Measurements from ENCODE around the gene SEMA3F.

Gene SEMA3F

DNA sequence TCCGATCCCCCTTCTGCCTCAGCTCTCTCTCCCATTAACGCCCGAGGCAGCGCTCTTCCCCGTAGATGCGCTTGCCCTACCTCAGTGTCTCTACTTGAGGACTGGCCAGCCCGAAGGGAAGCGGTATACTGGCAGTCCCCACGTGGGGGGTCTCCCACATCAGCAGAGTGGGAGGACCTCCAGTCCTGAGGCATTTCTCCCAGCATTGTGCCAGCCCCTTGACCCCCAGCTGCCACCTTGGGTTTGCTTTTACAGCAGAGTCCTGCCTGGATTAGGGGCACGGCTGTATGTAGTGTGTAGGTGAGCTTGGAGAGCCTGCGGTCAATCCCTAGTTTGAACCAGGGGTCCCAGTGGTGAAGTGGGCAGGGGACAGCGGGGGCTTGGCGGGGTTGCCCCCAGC lies 767 bp downstream of the SEMA3F start:
- no peak for DNase-seq (ENCODE audit: low spot score)

DNA sequence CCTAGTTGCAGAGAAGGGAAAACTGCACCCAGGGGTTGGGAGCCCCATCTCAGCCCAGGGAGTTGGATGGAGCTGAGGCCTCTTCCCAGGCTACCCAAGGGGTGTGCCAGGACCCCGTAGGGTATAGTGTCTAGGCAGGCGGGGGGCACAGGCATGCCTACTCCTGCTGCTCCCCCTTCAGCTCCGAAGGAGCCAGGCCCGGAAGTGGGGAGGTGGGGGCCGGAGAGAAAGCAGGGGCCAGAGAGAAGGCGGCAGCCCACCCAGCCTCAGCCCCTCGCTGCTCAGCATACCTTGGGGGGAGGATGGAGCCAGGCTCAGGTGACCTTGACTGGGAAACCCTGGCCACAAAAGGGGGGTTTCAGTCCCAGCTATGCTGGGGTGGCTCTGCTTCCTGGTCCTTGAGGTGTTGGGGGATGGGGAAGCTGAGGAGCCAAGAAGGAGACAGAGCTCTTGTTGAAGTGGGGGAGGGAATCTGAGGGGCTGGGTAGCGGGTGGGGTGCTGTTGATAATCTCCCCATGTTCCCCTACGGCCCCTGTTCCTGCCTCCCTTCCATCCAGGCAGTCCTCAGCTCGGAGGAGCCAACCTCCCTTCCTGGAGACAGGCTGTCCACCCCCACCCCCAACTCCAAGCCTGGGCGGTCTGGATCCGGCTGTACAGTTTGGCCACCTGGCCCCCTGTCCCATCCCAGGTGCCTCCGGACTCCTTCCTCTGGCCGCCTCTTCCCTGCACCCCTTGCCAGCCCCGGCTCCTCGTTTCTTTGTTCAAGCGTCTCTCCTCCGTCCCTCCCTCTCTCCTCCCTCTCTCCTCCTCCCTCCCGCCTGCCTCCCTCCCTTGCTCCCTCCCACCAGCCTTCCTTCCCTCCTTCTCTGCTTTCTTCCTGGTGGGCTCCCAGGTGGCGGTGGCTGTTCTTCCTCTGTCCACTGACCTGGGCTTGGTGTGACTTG lies 1.7 kb downstream of the SEMA3F start:
- DNase-seq (ENCODE audit: low spot score) = no peak

GRCh38 chr3:50157827-50158529 lies 2.9 kb downstream of the SEMA3F start:
- DNase-seq (ENCODE audit: low spot score) = no peak

- no peak for DNase-seq (ENCODE audit: low spot score)
Measured at GRCh38 chr3:50158530-50159146, 3.5 kb downstream of the SEMA3F start.

- no peak for DNase-seq (ENCODE audit: low spot score)
Measured at GRCh38 chr3:50160561-50160983, 5.4 kb downstream of the SEMA3F start.

DNA sequence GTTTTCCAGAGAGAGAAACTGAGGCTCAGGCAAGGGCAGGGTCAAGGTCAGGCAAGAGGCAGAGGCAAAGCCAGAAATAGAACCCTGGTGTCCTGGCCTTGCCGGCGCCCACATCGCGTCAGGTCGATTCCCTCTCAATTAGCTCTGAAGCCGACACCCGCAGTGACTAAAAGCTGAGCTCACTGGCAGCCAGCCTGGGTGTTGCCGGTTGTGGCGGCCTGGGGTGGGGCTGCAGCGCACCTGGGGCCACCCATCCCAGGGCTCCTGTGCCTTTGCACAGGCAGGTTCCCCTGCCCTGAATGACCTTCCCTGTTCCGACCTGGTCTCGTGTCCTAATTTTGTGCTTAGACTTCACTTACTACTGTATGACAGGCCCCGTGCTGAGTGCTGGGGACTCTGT lies 6.2 kb downstream of the SEMA3F start:
- DNase-seq (ENCODE audit: low spot score) = no peak

- DNase-seq (ENCODE audit: low spot score) = no peak
Measured at GRCh38 chr3:50162034-50162883, 7.1 kb downstream of the SEMA3F start.

- DNase-seq (ENCODE audit: low spot score) = no peak
Measured at GRCh38 chr3:50163572-50164455, 8.7 kb downstream of the SEMA3F start.

DNA sequence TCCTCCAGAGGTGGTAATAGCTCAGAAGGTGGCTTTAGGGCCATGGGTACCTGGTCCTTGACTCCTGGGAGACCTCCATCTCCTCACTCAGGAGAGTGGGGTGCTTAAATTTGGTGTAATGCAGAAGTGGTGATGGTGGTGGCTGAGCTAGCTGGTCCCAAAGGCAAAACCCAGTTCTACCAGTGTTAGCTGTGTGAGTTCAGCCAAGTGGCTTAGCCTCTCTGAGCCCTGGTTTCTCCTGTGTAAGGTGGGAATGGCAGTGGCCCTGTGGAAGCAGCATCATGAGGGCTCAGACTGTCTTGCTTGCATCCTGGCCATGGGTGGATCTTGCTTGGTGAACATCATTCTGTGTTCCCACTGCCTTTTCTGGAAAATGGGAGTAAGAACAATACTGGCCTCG lies 9.4 kb downstream of the SEMA3F start:
- no peak for DNase-seq (ENCODE audit: low spot score)

GRCh38 chr3:50164984-50165909 lies 10.1 kb downstream of the SEMA3F start:
- DNase-seq (ENCODE audit: low spot score) = no peak

- no peak for DNase-seq (ENCODE audit: low spot score)
Measured at GRCh38 chr3:50165910-50166538, 10.9 kb downstream of the SEMA3F start.

DNA sequence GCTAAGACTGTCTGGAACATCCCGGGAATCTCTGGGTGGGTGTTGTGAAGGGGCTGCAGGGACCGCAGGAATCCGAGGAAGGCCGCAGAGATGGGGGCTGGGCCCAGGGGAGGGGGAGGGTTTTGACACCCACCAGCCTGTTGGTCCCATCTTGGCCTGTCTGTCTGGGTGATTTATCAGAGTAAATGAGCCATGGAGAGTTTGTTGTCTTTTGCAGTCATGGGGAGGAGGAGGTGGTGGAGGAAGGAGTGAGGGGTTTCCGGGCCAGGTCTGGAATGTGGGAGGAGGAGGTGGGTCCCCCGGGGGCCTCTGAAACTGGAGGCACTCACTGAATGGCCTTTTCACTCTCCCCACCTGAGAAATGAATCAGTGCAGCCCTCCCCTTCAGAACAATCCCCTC lies 11.5 kb downstream of the SEMA3F start:
- DNase-seq (ENCODE audit: low spot score) = no peak

DNA sequence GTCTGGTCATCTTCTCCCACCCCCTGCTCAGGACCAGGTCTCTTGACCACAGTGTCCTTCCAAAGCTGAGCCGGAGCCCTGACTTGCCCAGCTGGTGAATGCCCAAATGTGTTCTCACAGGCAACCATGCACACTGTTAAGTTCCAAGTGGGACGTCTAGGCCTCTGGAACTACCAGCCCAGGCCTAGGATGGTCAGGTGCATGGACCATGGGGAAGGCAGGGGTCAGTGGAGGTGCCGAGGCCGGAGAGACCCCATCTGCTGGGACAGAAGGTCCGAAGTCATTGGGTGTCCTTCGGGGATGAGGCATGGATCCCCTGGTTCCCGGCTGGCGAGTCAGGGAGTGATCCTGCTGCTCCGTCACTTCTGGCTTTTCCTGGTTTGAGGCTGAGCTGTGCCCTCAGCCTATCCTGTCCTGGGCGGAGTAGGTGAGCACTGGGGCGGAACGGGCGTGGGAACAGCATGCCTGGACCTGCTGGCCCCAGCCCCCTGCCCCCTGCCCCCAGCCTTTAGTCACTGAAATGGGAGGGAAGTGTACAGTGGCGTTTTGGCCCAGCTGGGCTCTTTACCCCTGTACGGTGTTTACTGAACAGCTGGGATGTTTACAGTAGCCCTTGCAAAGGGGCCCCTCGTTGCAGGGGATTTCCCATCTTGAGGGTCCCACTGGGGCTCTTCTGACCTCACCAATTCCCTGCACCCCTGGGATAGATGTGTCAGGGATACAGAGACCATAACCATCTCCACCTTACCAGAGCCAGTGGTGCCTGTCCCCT lies 12.1 kb downstream of the SEMA3F start:
- peak; percentile 79 for DNase-seq (ENCODE audit: low spot score)

DNA sequence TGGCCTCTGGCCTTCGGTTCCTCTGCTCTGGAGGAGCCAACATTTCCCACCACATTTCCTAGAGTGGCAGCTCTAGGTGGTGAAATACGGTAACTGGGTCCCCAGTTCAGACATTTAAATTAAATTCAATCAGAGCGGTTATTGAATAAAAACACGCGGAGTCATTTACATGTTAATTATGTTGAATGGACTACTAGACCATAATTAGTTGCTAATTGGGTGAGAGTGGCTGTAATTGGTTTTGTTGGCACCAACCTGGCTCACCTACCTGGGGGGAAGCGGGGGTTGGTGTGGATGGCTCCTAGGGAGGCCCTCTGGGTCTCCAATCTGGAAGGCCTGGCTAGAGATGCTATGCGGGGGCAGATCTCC lies 12.7 kb downstream of the SEMA3F start:
- DNase-seq (ENCODE audit: low spot score) = no peak

DNA sequence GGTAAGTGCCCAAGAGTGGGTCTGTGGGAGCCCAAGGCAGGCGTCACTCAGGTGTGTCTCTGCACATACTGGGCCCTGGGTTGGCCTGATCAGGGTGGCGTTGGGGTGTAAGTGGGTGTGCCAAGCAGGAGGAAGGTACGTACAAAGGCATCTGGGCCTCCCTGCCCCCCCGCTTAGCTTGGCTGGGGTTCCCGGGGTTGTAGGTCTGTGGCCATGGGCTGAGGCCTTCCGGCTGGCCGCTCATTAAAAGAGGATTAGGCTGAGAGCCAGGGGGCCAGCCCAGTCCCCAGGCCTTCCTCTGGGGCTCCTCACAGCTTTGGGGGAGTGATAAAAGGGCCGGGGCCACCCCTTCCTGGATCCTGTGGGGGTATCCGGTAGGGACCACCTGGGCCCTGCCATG lies 13.3 kb downstream of the SEMA3F start:
- peak; percentile 77 for DNase-seq (ENCODE audit: low spot score)

DNA sequence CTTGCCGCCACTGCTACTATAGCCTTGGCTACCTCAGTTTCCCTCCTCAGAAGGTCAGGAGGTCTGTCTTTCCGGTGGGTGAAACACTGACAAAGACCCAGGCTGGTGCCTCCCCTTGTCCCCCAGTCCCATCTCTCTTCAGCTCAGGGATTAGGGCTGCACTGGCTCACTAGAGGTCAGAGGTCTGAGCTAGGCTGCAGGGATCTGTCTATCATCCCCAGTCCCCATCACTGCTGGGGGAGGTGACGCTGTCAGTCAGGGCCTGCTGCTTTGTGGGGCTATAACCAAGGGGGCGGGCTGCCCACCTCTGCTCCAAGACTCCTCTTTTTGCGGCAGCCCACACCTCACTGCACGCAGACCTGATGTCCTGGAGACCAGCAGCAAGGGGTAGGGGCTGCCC lies 13.7 kb downstream of the SEMA3F start:
- DNase-seq (ENCODE audit: low spot score) = peak; percentile 77

GRCh38 chr3:50169232-50169832 lies 14.2 kb downstream of the SEMA3F start:
- DNase-seq (ENCODE audit: low spot score) = no peak

GRCh38 chr3:50169858-50170257 lies 14.7 kb downstream of the SEMA3F start:
- no peak for DNase-seq (ENCODE audit: low spot score)
